Colonic mucosa (tissue), 4 donors: ENCODE data around the gene NDUFA6. TPM values are rescaled to one million over a fixed set of nuclear protein-coding genes. Genes with fewer than 3 reads are reported as not detected.

ENCODE experiments used
- DNase-seq: peaks from one replicate; pipeline ENCODE4 v3.0.0-alpha.2; 2020
- H3K27ac ChIP-seq: fragments of 200-600 bp; one replicate; pipeline ENCODE4 v1.8.0; 2021
- H3K27me3 ChIP-seq: fragments of 200-600 bp; one replicate; pipeline ENCODE4 v1.8.0; 2021
- H3K36me3 ChIP-seq: fragments of 200-600 bp; one replicate; pipeline ENCODE4 v1.8.0; 2021
- H3K4me1 ChIP-seq: fragments of 200-600 bp; one replicate; pipeline ENCODE4 v1.8.0; 2021; ENCODE audit warnings: mild to moderate bottlenecking
- H3K4me3 ChIP-seq: fragments of 200-600 bp; one replicate; pipeline ENCODE4 v1.8.0; 2021
- H3K9ac ChIP-seq, 2 donors: one replicate each; pipeline ENCODE4 v1.7.0; 2013; ENCODE audit warnings: control low read depth in 2 of 2, low read depth in 2 of 2, low read length in 2 of 2
- H3K9me3 ChIP-seq: fragments of 200-600 bp; one replicate; pipeline ENCODE4 v1.8.0; 2021
- CTCF ChIP-seq: fragments of 200-600 bp; IDR thresholded peaks from one replicate; pipeline ENCODE4 v1.8.0; 2022; ENCODE audit warnings: antibody characterized with exemption, mild to moderate bottlenecking
- intact Hi-C: fragments of 100-400 bp; cut with DNase I; formaldehyde crosslinking; loops from one replicate; pipeline ENCODE4 v1.14.1; 2022
- total RNA-seq, 2 donors: library from RNA; stranded (reverse); fragmentation: NEBNext Ultra II Directional in 1 of 2; extraction: Animal tissue kit (Norgen Biotek cat#: 25700) in 1 of 2; gene quantifications; one replicate each; pipeline ENCODE4 v1.2.1, GENCODE V29; 2021
- donor health status: healthy.
- donor health status: DM: no; HTN: no; CAD: no.
- donor health status: DM: no; HTN: no; CAD: no.

Gene NDUFA6
- total RNA-seq, 2 donors from 2014 or later, result 131 to 154 TPM

GRCh38 chr22:42062506-42063170 lies 27.9 kb downstream of the NDUFA6 start:
- Histone ChIP-seq H3K9ac (no peak overlapping the region), H3K36me3 (peaks cover 12% of the 10 kb centered on the region), H3K27ac (no peak overlapping the region), H3K4me1 (no peaks in the 10 kb centered on the region), H3K9me3 (no peaks in the 10 kb centered on the region), H3K4me3 (no peak overlapping the region), H3K27me3 (no peaks in the 10 kb centered on the region)
- intact Hi-C loops, result no loop called here
- DNase-seq, result peak; percentile 9
- no peak for TF ChIP-seq CTCF

- no peak overlapping the region for H3K27ac ChIP-seq
- H3K9me3 ChIP-seq, result no peaks in the 10 kb centered on the region
- peaks cover 12% of the 10 kb centered on the region for H3K36me3 ChIP-seq
- no peak overlapping the region for H3K9ac ChIP-seq
- TF ChIP-seq CTCF, result no peak
- intact Hi-C loops, result no loop called here
- DNase-seq, result peak; percentile 9
- H3K4me3 ChIP-seq, result no peak overlapping the region
- H3K27me3 ChIP-seq, result no peaks in the 10 kb centered on the region
- no peaks in the 10 kb centered on the region for H3K4me1 ChIP-seq
Measured at GRCh38 chr22:42061041-42061440, 29.5 kb downstream of the NDUFA6 start.

GRCh38 chr22:42060489-42060888 lies 30.1 kb downstream of the NDUFA6 start:
- peaks cover 12% of the 10 kb centered on the region for H3K36me3 ChIP-seq

GRCh38 chr22:42056757-42057511 lies 33.6 kb downstream of the NDUFA6 start:
- intact Hi-C loops, result no loop called here
- Histone ChIP-seq H3K4me1 (no peaks in the 10 kb centered on the region), H3K4me3 (no peak overlapping the region), H3K36me3 (peaks cover 8% of the 10 kb centered on the region), H3K27me3 (no peaks in the 10 kb centered on the region), H3K27ac (no peak overlapping the region), H3K9me3 (no peaks in the 10 kb centered on the region), H3K9ac (no peak overlapping the region)
- DNase-seq, result no peak
- no peak for TF ChIP-seq CTCF

More at GRCh38 chr22:42060489-42060888, 30.1 kb downstream of the NDUFA6 start:
- H3K27me3 ChIP-seq, result no peaks in the 10 kb centered on the region
- no peak overlapping the region for H3K9ac ChIP-seq
- no peaks in the 10 kb centered on the region for H3K9me3 ChIP-seq
- TF ChIP-seq CTCF, result no peak
- no peak overlapping the region for H3K27ac ChIP-seq
- intact Hi-C loops, result no loop called here
- DNase-seq, result peak; percentile 12
- no peak overlapping the region for H3K4me3 ChIP-seq
- no peaks in the 10 kb centered on the region for H3K4me1 ChIP-seq

- Histone ChIP-seq H3K9me3 (no peaks in the 10 kb centered on the region), H3K27ac (no peak overlapping the region), H3K36me3 (no peaks in the 10 kb centered on the region), H3K4me3 (no peak overlapping the region), H3K4me1 (no peaks in the 10 kb centered on the region), H3K27me3 (no peaks in the 10 kb centered on the region), H3K9ac (no peak overlapping the region)
- TF ChIP-seq CTCF, result no peak
- intact Hi-C loops, result no loop called here
- no peak for DNase-seq
Measured at GRCh38 chr22:42052765-42053164, 37.8 kb downstream of the NDUFA6 start.
